HepG2 (cell line): ENCODE results near the gene MLX. TPM values are rescaled to one million over a fixed set of nuclear protein-coding genes. Genes with fewer than 3 reads are reported as not detected.

Experiments
- ATF4 ChIP-seq, 2 experiments: fragments of 450-650 bp in 1 of 2; sonication (generic) in 1 of 2; formaldehyde crosslinking; IDR thresholded peaks; 2 replicates each; pipeline versions ENCODE4 v1.5.0 to v1.8.0; 2020 to 2022; ENCODE audit warnings: mild to moderate bottlenecking in 1 of 2, missing genetic modification reagents in 1 of 2
- DMTF1 ChIP-seq: sonication (generic); formaldehyde crosslinking; IDR thresholded peaks from 2 replicates; pipeline ENCODE4 v1.4.0; 2020; ENCODE audit warnings: mild to moderate bottlenecking, missing genetic modification reagents
- GPBP1L1 ChIP-seq: sonication (generic); formaldehyde crosslinking; IDR thresholded peaks from 2 replicates; pipeline ENCODE4 v1.5.0; 2020; ENCODE audit warnings: mild to moderate bottlenecking, missing genetic modification reagents
- KAT2B ChIP-seq: fragments of 150-350 bp; IDR thresholded peaks from 2 replicates; pipeline ENCODE4 v1.6.1; 2014; ENCODE audit warnings: low read depth, low read length, borderline replicate concordance
- PRMT3 ChIP-seq: sonication (generic); formaldehyde crosslinking; IDR thresholded peaks from 2 replicates; pipeline ENCODE4 v1.8.1; 2022; ENCODE audit warnings: low read depth, mild to moderate bottlenecking, moderate library complexity, missing genetic modification reagents, borderline replicate concordance
- TGIF2 ChIP-seq: IDR thresholded peaks from 2 replicates; pipeline ENCODE4 v1.6.1; 2016; ENCODE audit warnings: control low read depth, missing compliant biosample characterization
- ZBTB44 ChIP-seq: sonication (generic); formaldehyde crosslinking; IDR thresholded peaks from 2 replicates; pipeline ENCODE4 v1.4.0; 2020; ENCODE audit warnings: missing genetic modification reagents
- ZBTB46 ChIP-seq: sonication (generic); formaldehyde crosslinking; IDR thresholded peaks from 2 replicates; pipeline ENCODE4 v1.4.0; 2020; ENCODE audit warnings: mild to moderate bottlenecking, missing genetic modification reagents, borderline replicate concordance
- ZKSCAN5 ChIP-seq: sonication (generic); formaldehyde crosslinking; IDR thresholded peaks from 2 replicates; pipeline ENCODE4 v1.5.1; 2020; ENCODE audit warnings: mild to moderate bottlenecking, missing genetic modification reagents
- ZNF546 ChIP-seq: sonication (generic); formaldehyde crosslinking; conservative IDR thresholded peaks from 2 replicates; pipeline ENCODE4 v1.8.1; 2023; ENCODE audit warnings: mild to moderate bottlenecking, missing genetic modification reagents
- ZNF687 ChIP-seq: sonication (generic); formaldehyde crosslinking; IDR thresholded peaks from 2 replicates; pipeline ENCODE4 v1.5.1; 2020; ENCODE audit warnings: mild to moderate bottlenecking, missing genetic modification reagents, moderate library complexity
- ZNF768 ChIP-seq: sonication (generic); formaldehyde crosslinking; IDR thresholded peaks from 2 replicates; pipeline ENCODE4 v1.4.0; 2020; ENCODE audit warnings: missing genetic modification reagents
- ZSCAN21 ChIP-seq: sonication (generic); formaldehyde crosslinking; IDR thresholded peaks from 2 replicates; pipeline ENCODE4 v1.8.0; 2022; ENCODE audit warnings: mild to moderate bottlenecking, missing genetic modification reagents, moderate library complexity, borderline replicate concordance
- polyA plus RNA-seq, 8 experiments: library from polyadenylated mRNA; depleted of rRNA in 3 of 8; stranded (reverse) in 7 of 8; unstranded in 1 of 8; fragments of >200 nt; fragmentation: Illumina TruSeq in 4 of 8; extraction: Trizol in 4 of 8; gene quantifications; 2 replicates each; pipeline versions ENCODE4 v1.2.1 to v1.2.3, GENCODE V29; 2011 to 2016; ENCODE audit warnings: low read depth in 4 of 8, missing spikeins in 1 of 8, mixed read lengths in 1 of 8; ENCODE audit not compliant: insufficient read depth in 1 of 8
- total RNA-seq, 5 experiments: library from RNA; depleted of rRNA; stranded (reverse); fragments of >200 nt; fragmentation: Illumina TruSeq; extraction: Trizol; gene quantifications; 2 replicates each; pipeline ENCODE4 v1.2.3, GENCODE V29; 2016; ENCODE audit warnings: low read depth in 1 of 5

Gene MLX
- total and polyA plus RNA-seq, 2 of the 13 experiments (the other 11 are each of a cell fraction or from before 2014, with no cell fraction given): 38.9 to 74.4 TPM

- TF ChIP-seq ZBTB46 (CRISPR knock-in tag) (0 out of 2 replicates have a peak, but pooled peaks have one; percentile 17), DMTF1 (0 out of 2 replicates have a peak, but pooled peaks have one; percentile 4), ZNF546 (no peak), GPBP1L1 (CRISPR knock-in tag) (no peak), ZBTB44 (no peak), ZNF687 (peak; percentile 89), ZNF768 (CRISPR knock-in tag) (peak; percentile 29; the same call in 1 of the 2 replicates), KAT2B (no peak), ZSCAN21 (no peak), PRMT3 (CRISPR knock-in tag) (no peak), ATF4 (CRISPR knock-in tag; IDR thresholded peaks at IDR 0.05) (0 out of 4 replicates have a peak, but pooled peaks of 1 of the 2 experiments have one; percentile 43), ZKSCAN5 (CRISPR knock-in tag) (0 out of 2 replicates have a peak, but pooled peaks have one; percentile 17), TGIF2 (CRISPR knock-in tag) (peak; percentile 37; the same call in 1 of the 2 replicates)
These were observed 31.5 kb upstream of the MLX start (continued) for GRCh38 chr17:42535155-42536047.
